Measurements from ENCODE around the gene UNKL.
A peak's percentile ranks its signal among the peaks of the same experiment; 100 is the strongest.

Gene UNKL

GRCh38 chr16:1375741-1376410, 38.6 kb downstream of the UNKL start:
- DNase-seq (ENCODE audit: low read depth, low spot score): no peak

- no peak for DNase-seq (ENCODE audit: low read depth, low spot score)
These were observed 39.2 kb downstream of the UNKL start for GRCh38 chr16:1375298-1375640.

- DNase-seq (ENCODE audit: low read depth, low spot score): no peak
These were observed 39.8 kb downstream of the UNKL start for GRCh38 chr16:1374418-1375297.

- no peak for DNase-seq (ENCODE audit: low read depth, low spot score)
These were observed 42.1 kb downstream of the UNKL start for GRCh38 chr16:1372292-1372950.

- no peak for DNase-seq (ENCODE audit: low read depth, low spot score)
These were observed 43.2 kb downstream of the UNKL start for GRCh38 chr16:1371054-1371978.

GRCh38 chr16:1367486-1368174, 46.9 kb downstream of the UNKL start:
- no peak for DNase-seq (ENCODE audit: low read depth, low spot score)

- no peak for DNase-seq (ENCODE audit: low read depth, low spot score)
These were observed 47.7 kb downstream of the UNKL start for GRCh38 chr16:1366712-1367299.

- DNase-seq (ENCODE audit: low read depth, low spot score): no peak
These were observed 48.3 kb downstream of the UNKL start for GRCh38 chr16:1366060-1366711.

- no peak for DNase-seq (ENCODE audit: low read depth, low spot score)
These were observed 50.0 kb downstream of the UNKL start for GRCh38 chr16:1364510-1364909.

- peak; percentile 66 for DNase-seq (ENCODE audit: low read depth, low spot score)
These were observed 50.9 kb downstream of the UNKL start for GRCh38 chr16:1363501-1364041.

- no peak for DNase-seq (ENCODE audit: low read depth, low spot score)
These were observed 51.7 kb downstream of the UNKL start for GRCh38 chr16:1362807-1363206.

GRCh38 chr16:1361685-1362360, 52.7 kb downstream of the UNKL start:
- no peak for DNase-seq (ENCODE audit: low read depth, low spot score)

GRCh38 chr16:1357906-1358566, 56.5 kb downstream of the UNKL start:
- peak; percentile 27 for DNase-seq (ENCODE audit: low read depth, low spot score)

GRCh38 chr16:1356061-1356900, 58.2 kb downstream of the UNKL start:
- no peak for DNase-seq (ENCODE audit: low read depth, low spot score)

GRCh38 chr16:1355591-1355990, 58.9 kb downstream of the UNKL start:
- DNase-seq (ENCODE audit: low read depth, low spot score): no peak

GRCh38 chr16:1354815-1355540, 59.5 kb downstream of the UNKL start:
- no peak for DNase-seq (ENCODE audit: low read depth, low spot score)

All from astrocyte of the hippocampus (primary cell).